Activated naive CD8-positive, alpha-beta T cell (primary cell): ENCODE results near the gene CPED1.
"Not testable (repeated sequence)": the region's sequence is repeated elsewhere in the genome, so short reads cannot be mapped to it uniquely, and the experiment has no call there.

Experiments used
- H3K27ac Mint-ChIP-seq: one replicate; pipeline ENCODE4 v1.8.0; 2021; ENCODE audit warnings: mixed read lengths
- H3K27me3 Mint-ChIP-seq: one replicate; pipeline ENCODE4 v1.8.0; 2021; ENCODE audit warnings: mixed read lengths
- H3K36me3 Mint-ChIP-seq: one replicate; pipeline ENCODE4 v1.8.0; 2021; ENCODE audit warnings: mixed read lengths
- H3K4me1 Mint-ChIP-seq: one replicate; pipeline ENCODE4 v1.8.0; 2021; ENCODE audit warnings: low read depth, mixed read lengths
- H3K4me3 Mint-ChIP-seq: one replicate; pipeline ENCODE4 v1.8.0; 2021; ENCODE audit warnings: mild to moderate bottlenecking, mixed read lengths
- H3K9me3 Mint-ChIP-seq: one replicate; pipeline ENCODE4 v1.8.0; 2021; ENCODE audit warnings: low read depth, mixed read lengths

Gene CPED1

DNA sequence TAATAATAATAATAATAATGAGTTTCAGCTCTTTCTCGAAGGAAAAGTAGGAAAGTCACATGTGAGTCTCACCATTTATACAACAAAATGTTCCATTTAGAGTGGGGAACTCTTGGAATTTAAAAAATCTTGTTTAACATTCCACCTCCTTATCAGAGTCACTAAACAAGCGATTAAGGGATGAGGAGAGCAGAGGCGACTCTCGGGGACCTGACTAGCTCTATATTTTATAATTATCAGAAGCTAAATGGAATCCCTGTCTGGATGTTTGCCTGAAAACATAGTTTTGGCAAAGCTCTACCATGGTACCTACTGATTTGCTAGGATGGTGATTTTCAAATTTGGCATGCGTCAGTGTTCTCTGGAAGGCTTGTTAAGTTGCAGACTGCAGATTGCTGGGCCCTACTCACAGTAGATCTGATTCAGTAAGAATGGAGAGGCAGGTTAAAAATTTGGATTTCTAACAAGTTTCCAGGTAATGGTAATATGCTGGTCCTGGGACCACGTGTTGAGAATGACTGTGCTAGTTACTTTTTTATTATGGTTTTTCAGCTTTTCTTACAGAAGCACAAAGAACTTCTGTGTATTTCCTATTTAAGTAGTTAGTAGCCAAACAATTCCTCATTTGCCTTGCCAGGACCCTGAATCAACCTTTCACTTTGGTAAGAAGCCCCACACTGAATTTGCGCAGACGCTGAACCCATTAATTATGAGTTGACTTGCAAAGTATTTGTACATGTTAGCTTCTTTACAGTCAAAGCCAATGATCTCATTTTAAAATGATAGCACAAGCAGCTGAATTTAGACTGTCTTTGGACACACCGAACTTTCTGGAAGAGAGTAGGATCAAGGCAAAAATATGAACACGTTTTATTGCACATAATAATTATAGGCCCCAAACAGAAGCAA is 39.5 kb downstream of the CPED1 start:
- H3K4me3 Mint-ChIP-seq = no peak overlapping the region
- H3K4me1 Mint-ChIP-seq = no peaks in the 10 kb centered on the region
- H3K27ac Mint-ChIP-seq = no peak overlapping the region
- peaks cover 2% of the 10 kb centered on the region for H3K27me3 Mint-ChIP-seq
- H3K9me3 Mint-ChIP-seq = no peaks in the 10 kb centered on the region
- H3K36me3 Mint-ChIP-seq = no peaks in the 10 kb centered on the region

DNA sequence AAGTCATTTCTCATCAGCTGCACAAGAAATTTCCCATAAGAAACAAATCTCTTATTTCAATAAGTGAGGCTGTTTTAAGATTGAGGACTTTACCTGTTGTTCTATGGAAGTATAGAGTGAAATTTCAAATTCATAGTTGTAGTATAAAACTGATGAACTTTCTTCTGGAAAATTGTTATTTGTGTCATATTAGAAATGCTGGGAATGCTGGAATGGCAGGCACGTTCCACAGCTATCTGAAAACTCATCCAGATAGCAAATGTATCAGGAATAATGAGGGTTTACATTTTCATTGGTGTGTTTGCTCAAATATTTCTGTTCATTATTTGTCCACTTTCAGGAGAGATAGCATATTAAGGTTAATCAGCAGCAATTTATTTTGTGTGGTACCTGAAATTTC is 40.8 kb downstream of the CPED1 start:
- Mint-ChIP-seq H3K4me3 (no peak overlapping the region), H3K4me1 (no peaks in the 10 kb centered on the region), H3K27me3 (peaks cover 2% of the 10 kb centered on the region), H3K36me3 (no peaks in the 10 kb centered on the region), H3K27ac (no peak overlapping the region), H3K9me3 (no peaks in the 10 kb centered on the region)

DNA sequence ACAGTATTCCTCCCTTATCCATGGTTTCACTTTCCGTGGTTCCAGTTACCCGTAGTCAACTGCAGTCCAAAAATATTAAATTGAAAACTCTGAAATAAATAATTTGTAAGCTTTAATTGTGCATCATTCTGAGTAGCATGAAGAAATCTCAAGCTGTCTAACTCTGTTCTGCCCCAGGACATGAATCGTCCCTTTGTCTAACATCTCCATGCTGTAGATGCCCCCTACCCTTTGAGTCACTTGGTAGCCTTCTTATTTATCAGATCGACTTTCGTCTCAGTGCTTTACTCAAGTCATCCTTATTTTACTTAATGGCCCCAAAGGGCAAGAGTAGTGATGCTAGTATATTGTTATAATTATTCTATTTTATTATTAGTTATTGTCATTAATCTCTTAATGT is 41.8 kb downstream of the CPED1 start:
- Mint-ChIP-seq H3K4me3 (no peak overlapping the region), H3K36me3 (no peaks in the 10 kb centered on the region), H3K27me3 (peaks cover 2% of the 10 kb centered on the region), H3K27ac (no peak overlapping the region), H3K9me3 (no peaks in the 10 kb centered on the region), H3K4me1 (no peaks in the 10 kb centered on the region)

DNA sequence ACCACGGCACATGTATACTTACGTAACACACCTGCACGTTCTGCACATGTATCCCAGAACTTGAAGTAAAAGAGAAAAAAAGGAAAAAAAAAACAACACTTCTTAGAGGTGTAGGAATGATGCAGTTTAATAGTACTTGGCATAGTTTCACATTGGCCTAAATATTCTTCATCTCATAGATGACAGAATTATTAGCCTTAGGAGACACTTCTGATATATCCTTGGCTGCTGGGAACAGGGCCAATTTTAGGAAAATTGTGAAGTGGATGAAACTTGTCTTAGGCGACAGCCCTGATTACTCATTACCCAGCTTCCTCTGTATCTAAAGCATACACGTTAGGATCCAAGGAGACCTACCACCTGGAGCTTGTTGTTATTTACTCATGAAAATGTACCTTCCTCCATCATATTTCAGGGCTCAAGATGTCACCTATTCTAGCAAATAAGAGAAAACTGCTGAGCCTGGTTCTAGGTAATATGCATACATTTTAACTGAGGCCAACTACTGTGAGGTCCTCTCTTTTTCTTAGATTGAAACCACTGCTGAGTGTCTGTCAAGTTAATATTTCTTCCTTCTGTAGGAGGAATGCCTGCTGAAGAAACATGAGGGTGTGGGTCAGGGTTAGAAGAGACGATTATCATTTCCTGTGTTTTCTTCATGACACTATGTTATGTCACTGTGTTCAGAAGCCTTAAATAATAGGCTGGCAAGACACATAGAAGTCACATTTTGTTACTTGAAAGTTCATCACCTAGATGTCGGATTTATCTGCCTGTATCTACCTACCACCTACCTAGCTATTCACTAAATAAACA is 44.3 kb downstream of the CPED1 start:
- no peak overlapping the region for H3K4me3 Mint-ChIP-seq

DNA sequence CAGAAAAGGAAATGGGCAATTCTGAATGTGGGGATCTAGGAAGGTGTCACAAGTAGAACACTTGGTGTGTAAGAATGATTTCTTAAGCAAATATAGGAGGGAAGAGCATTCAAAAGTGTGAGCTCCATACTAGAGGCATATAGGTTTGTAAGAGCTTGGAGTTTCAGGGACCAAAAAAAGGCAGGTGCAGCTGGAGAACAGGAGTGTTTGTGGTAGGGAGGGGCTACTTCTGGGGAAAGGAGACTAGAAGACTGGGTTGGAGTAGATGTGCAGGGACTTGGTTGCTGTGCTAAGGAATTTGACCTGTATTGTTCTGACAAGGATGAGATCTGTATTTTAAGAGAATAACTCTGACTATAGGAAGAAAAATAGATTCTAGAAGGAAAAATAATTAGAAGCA is 46.4 kb downstream of the CPED1 start:
- Mint-ChIP-seq H3K4me3 (no peak overlapping the region), H3K27ac (no peak overlapping the region), H3K4me1 (no peaks in the 10 kb centered on the region), H3K9me3 (no peaks in the 10 kb centered on the region), H3K36me3 (no peaks in the 10 kb centered on the region), H3K27me3 (no peaks in the 10 kb centered on the region)

More for the DNA sequence above, 44.3 kb downstream of the CPED1 start:
- H3K27me3 Mint-ChIP-seq = peaks cover 2% of the 10 kb centered on the region
- H3K27ac Mint-ChIP-seq = no peak overlapping the region
- no peaks in the 10 kb centered on the region for H3K36me3 Mint-ChIP-seq
- H3K9me3 Mint-ChIP-seq = no peaks in the 10 kb centered on the region
- no peaks in the 10 kb centered on the region for H3K4me1 Mint-ChIP-seq

DNA sequence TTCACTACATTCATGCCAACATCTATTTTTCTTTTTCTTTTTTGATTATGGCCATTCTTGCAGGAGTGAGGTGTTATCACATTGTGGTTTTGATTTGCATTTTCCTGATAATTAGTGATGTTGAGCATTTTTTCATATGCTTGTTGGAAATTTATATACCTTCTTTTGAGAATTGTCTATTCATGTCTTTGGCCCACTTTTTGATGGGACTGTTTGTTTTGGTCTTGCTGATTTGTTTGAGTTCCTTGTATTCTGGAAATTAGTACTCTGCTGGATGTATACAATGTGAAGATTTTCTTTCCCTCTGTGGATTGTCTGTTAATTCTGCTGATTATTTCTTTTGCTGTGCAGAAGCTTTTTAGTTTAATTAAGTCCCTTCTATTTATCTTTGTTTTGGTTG is 48.3 kb downstream of the CPED1 start:
- H3K36me3 Mint-ChIP-seq, H3K27ac Mint-ChIP-seq, H3K4me3 Mint-ChIP-seq, H3K27me3 Mint-ChIP-seq, H3K4me1 Mint-ChIP-seq, H3K9me3 Mint-ChIP-seq: not testable (repeated sequence)

DNA sequence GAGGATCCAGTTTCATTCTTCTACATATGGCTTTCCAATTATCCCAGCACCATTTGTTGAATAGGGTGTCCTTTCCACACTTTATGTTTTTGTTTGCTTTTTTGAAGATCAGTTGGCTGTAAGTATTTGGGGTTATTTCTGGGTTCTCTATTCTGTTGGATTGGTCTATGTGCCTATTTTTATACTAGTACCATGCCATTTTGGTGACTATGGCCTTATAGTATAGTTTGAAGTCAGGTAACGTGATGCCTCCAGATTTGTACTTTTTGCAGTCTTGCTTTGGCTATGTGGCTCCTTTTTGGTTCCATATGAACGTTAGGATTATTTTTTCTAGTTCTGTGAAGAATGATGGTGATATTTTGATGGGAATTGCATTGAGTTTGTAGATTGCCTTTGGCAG is 48.8 kb downstream of the CPED1 start:
- H3K4me1 Mint-ChIP-seq, H3K27me3 Mint-ChIP-seq, H3K9me3 Mint-ChIP-seq, H3K36me3 Mint-ChIP-seq, H3K4me3 Mint-ChIP-seq, H3K27ac Mint-ChIP-seq: not testable (repeated sequence)

DNA sequence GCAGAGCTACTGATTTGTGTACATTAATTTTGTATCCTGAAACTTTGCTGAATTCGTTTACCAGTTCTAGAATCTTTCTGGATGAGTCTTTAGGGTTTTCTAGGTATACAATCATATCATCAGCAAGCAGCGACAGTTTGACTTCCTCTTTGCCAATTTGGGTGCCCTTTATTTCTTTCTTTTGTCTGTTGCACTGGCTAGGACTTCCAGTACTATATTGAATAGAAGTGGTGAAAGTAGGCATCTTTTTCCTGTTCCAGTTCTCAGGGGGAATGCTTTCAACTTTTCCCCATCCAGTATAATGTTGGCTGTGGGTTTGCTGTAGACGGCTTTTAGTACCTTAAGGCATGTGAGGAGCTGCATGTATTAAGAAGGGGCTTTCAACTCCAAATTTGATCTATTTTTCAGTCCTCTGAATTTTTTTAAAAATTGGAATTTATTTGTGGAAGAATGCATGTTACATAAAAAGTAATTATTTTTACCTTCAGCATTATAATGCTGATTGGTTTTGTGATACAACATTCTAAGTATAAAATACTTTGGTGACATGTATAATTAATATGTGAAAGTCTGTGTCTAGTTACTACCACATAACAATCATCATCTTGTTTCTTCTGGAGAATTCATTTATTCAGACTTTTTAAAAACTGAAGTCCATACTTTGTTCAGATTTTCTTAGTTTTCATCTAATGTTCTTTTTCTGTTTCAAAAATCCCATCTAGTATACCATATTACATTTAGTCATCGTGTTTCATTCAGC is 49.6 kb downstream of the CPED1 start:
- no peak overlapping the region for H3K27ac Mint-ChIP-seq
- no peaks in the 10 kb centered on the region for H3K27me3 Mint-ChIP-seq
- H3K9me3 Mint-ChIP-seq = no peaks in the 10 kb centered on the region
- no peak overlapping the region for H3K4me3 Mint-ChIP-seq
- no peaks in the 10 kb centered on the region for H3K36me3 Mint-ChIP-seq
- no peaks in the 10 kb centered on the region for H3K4me1 Mint-ChIP-seq

DNA sequence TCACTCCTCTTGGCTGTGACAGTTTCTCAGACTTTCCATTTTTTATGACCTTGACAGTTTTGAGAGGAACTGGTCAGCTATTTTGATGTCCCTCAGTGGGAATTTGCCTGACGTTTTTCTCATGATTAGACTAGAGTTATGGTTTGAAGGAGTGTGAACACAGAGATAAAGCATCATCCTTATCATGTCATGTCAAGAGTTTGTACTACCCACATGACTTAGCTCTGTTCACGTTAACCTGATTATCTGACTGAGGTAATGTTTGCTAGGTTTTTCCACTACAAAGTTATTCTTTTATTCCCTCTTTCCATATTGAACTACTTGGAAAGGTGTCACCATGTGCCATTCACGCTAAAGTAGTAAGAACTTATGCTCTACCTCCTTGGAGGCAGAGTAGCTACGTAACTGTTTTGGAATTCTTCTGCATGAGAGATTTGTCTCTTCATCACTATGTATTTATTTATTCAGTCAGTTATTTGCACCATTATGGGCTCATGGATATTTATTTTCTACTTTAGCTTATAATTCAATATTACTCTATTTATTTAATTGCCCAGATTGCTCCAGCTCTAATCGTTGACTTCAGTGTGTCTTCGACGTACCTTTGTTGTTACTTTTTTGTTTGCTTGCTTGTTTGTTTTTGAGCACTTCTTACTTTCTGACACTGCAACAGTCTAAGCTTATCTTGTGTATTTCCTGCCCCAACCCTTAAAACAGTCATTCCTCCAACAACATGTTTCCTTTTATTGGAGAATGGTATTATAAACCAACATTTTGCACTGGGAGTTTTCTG is 50.4 kb downstream of the CPED1 start:
- Mint-ChIP-seq H3K36me3 (no peaks in the 10 kb centered on the region), H3K27me3 (no peaks in the 10 kb centered on the region), H3K4me3 (no peak overlapping the region), H3K4me1 (no peaks in the 10 kb centered on the region), H3K27ac (no peak overlapping the region), H3K9me3 (no peaks in the 10 kb centered on the region)

DNA sequence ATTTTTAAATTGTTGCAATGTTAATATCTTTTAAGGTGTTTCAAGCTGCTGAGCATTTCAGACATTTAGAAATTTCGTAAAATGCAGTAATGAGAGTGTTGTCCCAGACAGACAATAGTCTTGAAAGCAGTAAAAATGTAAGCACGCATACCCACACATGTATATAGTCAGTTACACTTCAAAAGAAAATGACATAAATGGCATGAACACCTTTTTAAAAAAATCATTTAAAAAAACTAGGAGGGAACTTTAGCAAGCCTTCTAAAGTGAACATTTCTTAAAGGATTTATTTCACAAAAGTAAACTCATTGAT is 51.0 kb downstream of the CPED1 start:
- Mint-ChIP-seq H3K4me1 (no peaks in the 10 kb centered on the region), H3K36me3 (no peaks in the 10 kb centered on the region), H3K4me3 (no peak overlapping the region), H3K9me3 (no peaks in the 10 kb centered on the region), H3K27me3 (no peaks in the 10 kb centered on the region), H3K27ac (no peak overlapping the region)

DNA sequence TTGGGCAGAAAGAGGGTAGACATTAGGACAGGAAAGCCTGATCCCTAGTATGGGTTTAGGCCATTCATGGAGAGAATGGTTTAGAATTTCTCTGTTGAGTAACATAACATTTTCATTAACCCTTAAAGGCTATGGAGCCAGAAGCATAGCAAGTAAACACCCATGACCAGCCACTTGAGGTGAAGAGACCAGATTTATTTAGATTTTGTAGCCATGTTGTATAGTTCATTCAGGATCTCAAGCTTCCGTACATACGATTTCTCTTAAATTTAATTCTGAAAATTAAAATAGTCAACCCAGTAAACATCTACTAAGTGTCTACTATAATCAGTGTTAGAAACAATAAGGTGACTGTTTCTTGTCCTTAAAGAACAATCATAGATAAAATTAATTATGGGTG is 51.5 kb downstream of the CPED1 start:
- Mint-ChIP-seq H3K36me3 (no peaks in the 10 kb centered on the region), H3K4me3 (no peak overlapping the region), H3K4me1 (no peaks in the 10 kb centered on the region), H3K27me3 (no peaks in the 10 kb centered on the region), H3K27ac (no peak overlapping the region), H3K9me3 (no peaks in the 10 kb centered on the region)

DNA sequence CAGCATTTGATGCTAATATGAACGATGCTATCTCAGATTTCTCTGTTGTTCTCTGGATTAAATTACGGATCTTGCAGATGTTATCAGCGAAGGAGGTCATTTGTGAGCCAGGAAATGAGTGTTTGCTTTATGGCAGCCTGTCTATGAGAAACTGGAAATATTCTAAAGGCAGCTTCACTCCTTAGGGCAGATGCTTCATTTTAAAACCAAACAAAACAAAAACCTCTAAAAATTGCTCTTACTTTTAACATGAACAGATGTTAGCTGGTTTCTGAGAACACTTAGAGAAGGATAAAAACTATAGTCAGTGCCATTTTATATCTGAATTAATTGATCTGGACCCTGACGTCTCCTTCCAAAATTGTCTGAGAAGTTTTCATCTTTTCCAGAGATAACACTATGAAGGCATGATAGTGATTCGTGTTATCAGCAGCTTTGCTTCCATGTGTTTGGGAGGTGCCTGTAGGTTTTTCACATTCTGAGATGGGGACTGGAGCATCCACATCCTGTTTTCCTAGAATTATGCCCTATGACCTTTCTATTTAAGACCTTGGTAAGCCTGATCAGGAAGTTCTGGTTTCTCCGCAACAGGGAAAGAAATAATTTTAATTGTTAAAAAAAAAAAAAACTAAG is 53.1 kb downstream of the CPED1 start:
- H3K4me1 Mint-ChIP-seq = no peaks in the 10 kb centered on the region
- H3K27me3 Mint-ChIP-seq = no peaks in the 10 kb centered on the region
- H3K9me3 Mint-ChIP-seq = no peaks in the 10 kb centered on the region
- H3K4me3 Mint-ChIP-seq = no peak overlapping the region
- no peak overlapping the region for H3K27ac Mint-ChIP-seq
- no peaks in the 10 kb centered on the region for H3K36me3 Mint-ChIP-seq

DNA sequence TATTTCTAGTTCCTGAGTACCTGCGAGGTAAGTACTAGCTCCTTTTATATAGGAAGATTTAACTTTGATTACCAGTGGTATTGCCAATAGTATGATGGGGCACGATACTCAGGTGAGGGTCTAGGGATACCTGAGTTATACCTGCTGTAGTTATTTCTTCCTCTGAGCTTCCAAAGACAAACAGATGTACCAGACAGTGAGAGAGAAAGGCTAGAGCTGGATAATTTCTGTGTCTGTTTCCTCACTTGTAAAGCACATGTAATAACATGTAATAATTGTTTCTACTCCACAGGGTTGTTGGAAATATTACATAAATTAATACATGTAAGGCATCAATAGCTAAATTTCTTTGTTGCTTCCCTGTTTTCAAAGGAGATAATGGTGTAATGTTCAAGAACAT is 53.7 kb downstream of the CPED1 start:
- H3K4me3 Mint-ChIP-seq = no peak overlapping the region
- H3K4me1 Mint-ChIP-seq = no peaks in the 10 kb centered on the region
- no peaks in the 10 kb centered on the region for H3K36me3 Mint-ChIP-seq
- H3K27me3 Mint-ChIP-seq = no peaks in the 10 kb centered on the region
- no peak overlapping the region for H3K27ac Mint-ChIP-seq
- H3K9me3 Mint-ChIP-seq = no peaks in the 10 kb centered on the region

DNA sequence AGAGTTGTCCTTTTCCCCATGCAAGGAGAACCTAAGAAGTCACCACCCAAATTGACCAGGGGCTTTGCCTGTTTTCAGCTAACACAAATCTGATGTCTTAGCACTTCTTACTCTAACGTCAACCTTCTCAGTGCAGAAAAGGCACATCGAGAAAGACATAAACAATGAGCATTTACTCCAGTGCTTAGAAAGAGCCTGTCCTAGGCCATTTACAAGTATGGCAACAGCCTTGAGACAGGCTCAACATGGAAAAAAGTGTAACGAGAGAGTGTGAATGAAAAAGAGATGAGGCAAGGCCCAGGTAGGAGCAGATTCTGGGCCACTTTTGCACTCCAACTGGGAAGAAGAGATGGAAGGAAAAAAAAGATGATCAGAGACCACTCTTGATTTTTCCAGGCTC is 54.4 kb downstream of the CPED1 start:
- Mint-ChIP-seq H3K27me3 (peaks cover 1% of the 10 kb centered on the region), H3K27ac (no peak overlapping the region), H3K36me3 (no peaks in the 10 kb centered on the region), H3K9me3 (no peaks in the 10 kb centered on the region), H3K4me1 (no peaks in the 10 kb centered on the region), H3K4me3 (no peak overlapping the region)
